HG02610 (cell line): Measurements from ENCODE around the gene APP.

Experiments used
- ATAC-seq: cut with Tn5 transposase; IDR thresholded peaks from one replicate; pipeline ENCODE4 v1.9.1; 2021; ENCODE audit warnings: mild to moderate bottlenecking, moderate library complexity; ENCODE audit not compliant: unreplicated experiment

APP gene

DNA sequence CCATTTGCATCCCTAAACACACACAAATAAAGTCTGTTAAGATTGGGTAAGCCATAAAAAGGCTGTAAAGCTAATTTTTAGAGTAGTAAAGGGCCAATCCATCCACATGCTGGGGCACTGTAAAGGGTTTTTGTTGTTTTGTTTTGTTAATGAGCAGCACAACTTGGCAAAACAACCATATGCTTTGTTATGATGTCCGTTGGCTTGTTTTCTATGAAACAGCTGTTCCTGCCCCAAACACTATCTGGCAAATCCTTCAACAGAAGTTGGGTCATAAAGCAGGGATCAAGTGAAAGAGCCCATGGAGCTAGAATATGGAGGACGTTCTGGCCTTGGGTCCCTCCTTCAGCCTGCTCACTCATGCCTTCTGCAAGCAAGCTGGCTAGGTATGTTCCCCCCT is 183.6 kb downstream of the APP start:
- ATAC-seq, result no peak

DNA sequence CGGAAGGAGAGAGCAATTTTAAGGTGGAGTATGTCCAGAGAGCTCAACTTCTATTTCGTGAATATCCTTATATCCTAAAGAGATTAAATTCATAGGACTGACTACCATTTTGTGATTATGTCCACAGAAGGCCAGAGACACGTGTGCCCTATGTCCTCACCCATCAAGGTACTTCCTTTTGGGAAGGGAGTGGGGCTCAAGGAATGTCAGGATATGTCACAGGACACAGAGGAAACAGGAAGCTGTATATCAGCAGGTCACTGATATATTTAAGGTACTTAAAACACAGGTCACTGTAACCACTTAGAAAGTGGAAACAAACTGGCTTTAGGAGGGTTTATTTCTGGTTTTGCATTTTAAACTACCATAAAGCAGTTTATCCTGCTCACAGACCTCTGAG is 184.6 kb downstream of the APP start:
- no peak for ATAC-seq

GRCh38 chr21:25984538-25984937 is 186.0 kb downstream of the APP start:
- no peak for ATAC-seq

GRCh38 chr21:25983745-25984144 is 186.8 kb downstream of the APP start:
- ATAC-seq, result no peak

DNA sequence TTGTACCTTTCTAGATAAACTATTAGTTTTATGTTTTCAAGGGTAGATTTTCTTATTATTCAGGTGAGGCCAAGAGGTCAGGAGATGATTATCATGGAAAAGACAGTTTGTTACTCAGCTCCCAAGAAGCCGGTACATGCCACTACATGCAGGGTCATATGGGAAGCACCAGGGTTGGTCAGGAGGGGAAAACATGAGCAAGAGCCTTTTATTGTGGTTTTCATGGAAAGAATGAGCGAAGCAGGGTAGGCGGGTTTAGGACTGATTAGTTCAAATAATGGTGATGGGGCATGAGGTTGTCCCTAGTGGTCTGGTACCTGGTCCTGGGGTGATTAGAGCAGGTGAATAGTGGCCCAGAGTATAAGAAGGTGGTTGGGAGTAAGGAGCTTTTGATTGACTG is 189.9 kb downstream of the APP start:
- ATAC-seq, result no peak

- no peak for ATAC-seq
Measured at GRCh38 chr21:25979845-25980616, 190.5 kb downstream of the APP start.

DNA sequence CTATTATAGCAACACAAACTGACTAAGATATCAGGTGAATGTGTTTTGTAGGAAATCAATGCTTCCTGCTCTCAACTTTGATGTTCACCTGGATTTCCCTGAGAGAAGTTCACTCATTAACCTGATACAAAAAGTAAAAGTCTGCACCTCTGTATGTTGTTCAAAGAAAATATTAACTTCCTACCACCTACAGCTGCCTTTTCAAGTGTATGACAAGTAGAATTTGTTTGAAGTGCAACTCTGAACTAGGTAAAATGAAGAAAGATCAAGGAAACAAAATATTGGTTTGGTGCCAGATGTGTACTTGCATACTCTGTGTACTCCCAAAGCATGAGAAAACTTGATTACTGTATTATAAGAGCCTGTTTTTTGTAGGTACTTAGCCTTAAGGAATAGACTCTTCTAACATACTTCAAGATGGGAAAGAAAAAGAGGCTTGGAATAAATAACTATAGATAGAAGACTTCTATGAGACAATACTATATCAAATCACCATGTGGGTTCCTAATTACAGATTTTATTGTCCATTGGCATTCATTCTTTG is 193.4 kb downstream of the APP start:
- no peak for ATAC-seq

GRCh38 chr21:25974964-25975363 is 195.6 kb downstream of the APP start:
- ATAC-seq, result no peak

DNA sequence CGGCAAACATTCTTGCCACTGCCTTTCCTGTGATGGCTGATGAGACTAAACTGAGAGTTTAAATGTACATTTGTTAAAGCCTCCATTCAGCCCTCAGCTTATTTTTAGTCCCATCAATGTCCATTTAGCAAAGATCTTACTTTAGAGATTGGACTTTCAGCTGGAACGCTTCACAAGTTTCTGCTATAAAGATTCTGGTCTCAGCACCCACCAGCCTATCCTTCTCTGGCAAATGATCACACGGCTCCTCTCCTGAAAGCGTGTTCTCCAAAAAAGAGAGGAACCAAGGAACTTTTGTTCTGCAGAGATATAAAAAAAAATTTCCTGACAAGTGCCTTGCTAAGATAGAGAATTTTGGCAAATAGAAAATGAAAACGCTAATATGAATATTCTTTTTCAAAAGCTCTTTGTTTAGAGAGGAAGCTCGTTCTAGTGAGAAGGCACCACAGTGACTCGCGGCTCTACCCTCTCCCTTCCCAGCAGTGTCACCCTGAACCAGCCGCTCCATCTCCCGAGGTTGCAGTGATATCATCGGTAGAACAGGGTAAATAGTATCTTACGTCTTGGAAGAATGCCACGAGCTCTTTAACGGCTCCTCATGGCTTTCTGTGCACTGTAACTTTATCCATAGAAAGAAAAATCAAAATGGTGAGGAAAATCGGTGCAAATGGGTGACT is 200.2 kb downstream of the APP start:
- no peak for ATAC-seq

DNA sequence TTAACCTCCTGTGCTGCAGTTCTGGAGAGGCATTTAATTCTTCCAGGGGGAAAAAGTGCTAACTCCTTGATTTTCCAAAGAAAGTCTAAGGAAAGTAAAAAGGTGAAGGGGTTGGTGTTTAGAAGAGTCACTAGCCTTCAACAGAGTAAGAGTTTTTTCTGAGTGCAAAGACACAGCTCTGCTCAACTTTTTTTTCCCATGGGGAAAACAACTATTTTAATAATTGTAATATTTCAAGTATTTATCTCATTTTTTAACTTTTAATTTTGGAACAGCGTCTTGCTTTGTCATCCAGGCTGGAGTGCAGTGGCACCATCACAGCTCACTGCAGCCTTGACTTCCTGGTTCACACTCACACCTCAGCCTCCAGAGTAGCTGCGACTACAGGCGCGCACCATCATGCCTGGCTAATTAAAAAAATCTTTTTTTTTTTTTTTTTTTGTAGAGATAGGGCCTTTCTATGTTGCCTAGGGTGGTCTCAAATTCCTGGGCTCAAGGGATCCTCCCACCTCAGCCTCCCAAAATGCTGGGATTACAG is 202.6 kb downstream of the APP start:
- peak; percentile 65 for ATAC-seq

DNA sequence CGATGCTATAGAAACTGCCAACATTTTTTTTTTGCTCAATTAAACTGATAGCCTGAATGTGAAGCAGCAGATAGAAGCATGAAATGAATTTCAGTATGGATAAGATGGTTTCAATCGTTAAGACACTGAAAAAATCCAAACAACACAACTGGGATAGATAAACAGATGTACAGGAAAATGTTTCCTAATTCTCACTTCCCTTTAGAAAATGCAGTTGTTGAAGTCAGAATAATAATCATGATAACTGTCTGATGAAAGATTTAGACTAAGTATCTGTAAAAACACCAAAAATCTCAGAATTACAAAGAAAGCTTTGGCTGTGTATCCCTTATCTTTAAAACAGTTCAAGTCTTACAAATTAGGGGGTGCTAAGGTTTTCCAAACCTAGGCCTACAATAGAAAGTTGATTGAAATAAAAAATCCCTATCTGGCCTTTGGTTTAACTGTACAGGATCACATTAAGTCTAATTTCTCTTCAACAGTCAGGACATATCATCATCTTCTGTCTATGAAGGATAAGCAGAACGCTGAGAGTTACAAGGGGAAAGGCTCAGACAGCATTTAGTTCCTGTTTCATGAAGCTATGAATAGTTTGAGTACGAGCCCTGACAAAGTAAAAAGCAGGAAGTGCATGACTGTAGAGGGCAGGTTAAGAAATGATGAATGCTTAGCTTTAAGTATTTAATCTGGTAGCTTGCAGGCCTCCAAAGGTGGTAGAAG is 203.2 kb downstream of the APP start:
- peak; percentile 97 for ATAC-seq

DNA sequence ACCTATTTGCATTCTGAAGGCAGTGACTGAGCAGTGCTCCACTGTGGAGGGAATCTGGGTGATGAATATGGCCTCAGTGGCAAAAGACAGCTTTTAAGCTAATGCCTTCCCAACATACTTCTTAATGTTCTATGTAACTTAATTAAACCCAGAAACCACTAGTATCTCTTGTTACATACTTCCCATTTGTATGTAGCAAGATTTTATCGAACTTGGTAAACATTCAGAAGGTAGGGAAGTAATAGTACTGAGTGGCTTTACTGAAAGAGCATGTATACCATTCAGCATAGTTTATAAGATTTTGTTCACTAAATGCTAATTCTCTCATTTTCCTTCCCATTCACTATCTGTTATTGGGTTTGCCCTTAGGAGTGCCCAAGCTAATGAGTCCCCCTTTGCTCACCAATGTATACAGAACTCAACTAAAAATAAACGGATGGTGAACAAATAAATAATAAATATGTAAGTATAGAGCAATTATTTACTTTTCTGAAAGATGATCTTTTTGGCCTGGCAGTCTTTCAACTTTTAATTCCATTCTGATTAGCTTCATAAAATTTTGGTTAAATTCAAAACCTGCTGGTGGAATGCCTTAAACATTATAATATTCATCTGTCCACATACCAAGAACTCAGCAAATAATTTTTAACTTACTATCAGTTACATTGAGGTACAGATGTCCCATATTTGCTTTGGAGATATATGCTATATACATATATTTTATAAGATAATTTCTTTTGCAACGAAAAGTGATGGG is 204.4 kb downstream of the APP start:
- no peak for ATAC-seq

DNA sequence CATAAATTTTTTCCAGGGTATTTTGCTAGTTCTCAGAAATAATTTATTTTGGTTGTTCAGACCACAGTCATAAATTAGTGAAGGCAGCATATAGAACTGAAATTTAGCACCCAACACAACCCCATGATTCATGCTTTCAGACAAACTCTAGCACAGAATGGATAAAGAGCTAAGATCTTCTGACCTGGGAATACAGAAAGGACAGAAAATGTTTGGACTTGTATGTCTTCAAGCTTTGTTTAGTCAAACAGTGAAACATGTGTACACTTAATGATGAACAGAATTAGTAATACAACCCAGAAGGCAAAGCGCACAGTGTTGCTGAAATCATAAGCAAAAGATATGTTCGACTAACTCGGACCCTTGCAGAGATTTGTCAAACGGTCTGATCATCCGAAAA is 205.6 kb downstream of the APP start:
- no peak for ATAC-seq

- ATAC-seq, result no peak
Measured at GRCh38 chr21:25964015-25964414, 206.6 kb downstream of the APP start.

DNA sequence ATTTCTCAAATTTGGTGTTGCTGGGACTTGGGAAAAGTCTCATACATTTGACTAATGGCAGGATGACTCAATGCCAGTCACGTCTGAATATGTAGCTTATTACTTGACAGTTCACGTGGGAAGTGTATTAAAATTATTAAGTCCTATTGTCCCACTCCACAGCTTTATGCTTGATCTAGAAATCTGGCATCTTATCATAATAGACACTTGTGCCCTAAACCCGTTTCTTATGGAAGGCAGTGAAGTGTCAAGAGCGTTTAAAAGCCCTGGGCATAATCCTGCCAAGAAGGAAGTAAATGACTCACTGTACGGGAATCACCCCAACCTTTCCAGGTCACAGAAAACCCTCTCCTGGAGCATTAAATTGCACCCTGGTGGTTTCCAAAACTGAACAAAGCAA is 207.4 kb downstream of the APP start:
- no peak for ATAC-seq

DNA sequence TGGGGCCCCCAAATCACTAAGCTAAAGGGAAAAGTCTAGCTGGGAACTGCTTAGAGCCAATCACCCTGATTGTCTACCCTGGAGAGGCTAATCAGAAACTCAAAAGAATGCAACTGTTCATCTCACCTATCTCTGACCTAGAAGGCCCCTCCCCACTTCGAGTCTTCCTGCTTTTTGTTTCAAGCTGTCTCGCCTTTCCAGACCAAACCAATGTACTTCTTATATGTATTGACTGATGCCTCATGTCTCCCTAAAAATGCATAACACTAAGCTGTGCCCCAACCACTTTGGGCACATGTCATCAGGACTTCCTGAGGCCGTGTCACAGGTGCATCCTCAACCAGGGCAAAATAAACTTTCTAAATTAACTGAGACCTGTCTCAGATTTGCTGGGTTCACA is 209.5 kb downstream of the APP start:
- no peak for ATAC-seq

DNA sequence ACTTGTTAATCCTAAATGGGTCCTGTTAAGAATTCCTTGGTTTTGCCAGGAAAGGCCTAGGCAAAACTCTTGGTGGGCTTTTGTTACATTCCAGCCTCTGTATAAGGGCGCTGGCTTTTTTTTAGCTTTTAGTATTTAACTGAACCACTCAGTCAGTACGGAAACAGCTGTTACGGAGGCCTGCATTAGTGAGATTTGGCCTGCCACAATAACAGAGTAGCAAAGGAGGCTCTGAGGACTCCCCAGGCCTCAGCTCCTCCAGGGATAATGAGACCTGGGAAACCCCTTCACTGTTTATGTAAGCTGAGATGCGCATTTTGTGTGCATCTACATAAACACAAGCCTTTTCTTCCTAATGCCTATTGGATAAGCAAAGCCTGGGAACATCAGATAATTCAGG is 210.2 kb downstream of the APP start:
- ATAC-seq, result no peak

- no peak for ATAC-seq
Measured at GRCh38 chr21:25959799-25960198, 210.8 kb downstream of the APP start.

GRCh38 chr21:25956993-25957714 is 213.4 kb downstream of the APP start:
- no peak for ATAC-seq

GRCh38 chr21:25955646-25956045 is 214.9 kb downstream of the APP start:
- ATAC-seq, result no peak
